ENCODE results near the gene STH.

DNA sequence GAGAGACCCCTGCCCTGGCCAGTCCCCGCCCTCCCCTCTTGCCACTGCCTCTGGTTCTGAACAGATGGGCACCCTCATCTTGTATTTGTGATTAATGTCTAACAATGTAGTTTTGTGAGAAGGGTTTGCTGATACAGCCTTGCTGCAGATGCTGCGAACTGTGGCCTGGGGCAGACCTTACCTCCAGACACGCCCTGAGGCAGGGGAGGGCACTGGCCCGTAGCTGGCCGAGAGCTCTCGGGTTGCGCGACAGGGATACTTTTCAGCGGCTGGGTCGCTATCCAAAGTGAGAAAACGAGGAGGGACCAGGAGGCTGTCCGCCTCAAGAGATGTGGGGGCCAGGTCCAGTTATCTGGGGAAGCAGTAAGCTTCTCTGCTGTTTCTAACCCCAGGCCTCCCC is 21.9 kb downstream of the STH start:
- no peak for TF ChIP-seq EP300 (IDR thresholded peaks at IDR 0.05)
- TF ChIP-seq, protein P1, sequence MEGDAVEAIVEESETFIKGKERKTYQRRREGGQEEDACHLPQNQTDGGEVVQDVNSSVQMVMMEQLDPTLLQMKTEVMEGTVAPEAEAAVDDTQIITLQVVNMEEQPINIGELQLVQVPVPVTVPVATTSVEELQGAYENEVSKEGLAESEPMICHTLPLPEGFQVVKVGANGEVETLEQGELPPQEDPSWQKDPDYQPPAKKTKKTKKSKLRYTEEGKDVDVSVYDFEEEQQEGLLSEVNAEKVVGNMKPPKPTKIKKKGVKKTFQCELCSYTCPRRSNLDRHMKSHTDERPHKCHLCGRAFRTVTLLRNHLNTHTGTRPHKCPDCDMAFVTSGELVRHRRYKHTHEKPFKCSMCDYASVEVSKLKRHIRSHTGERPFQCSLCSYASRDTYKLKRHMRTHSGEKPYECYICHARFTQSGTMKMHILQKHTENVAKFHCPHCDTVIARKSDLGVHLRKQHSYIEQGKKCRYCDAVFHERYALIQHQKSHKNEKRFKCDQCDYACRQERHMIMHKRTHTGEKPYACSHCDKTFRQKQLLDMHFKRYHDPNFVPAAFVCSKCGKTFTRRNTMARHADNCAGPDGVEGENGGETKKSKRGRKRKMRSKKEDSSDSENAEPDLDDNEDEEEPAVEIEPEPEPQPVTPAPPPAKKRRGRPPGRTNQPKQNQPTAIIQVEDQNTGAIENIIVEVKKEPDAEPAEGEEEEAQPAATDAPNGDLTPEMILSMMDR (IDR thresholded peaks at IDR 0.05), result no peak

Measured in sigmoid colon (tissue), 4 donors.